ENCODE results near the gene FBXL7.

Gene FBXL7

DNA sequence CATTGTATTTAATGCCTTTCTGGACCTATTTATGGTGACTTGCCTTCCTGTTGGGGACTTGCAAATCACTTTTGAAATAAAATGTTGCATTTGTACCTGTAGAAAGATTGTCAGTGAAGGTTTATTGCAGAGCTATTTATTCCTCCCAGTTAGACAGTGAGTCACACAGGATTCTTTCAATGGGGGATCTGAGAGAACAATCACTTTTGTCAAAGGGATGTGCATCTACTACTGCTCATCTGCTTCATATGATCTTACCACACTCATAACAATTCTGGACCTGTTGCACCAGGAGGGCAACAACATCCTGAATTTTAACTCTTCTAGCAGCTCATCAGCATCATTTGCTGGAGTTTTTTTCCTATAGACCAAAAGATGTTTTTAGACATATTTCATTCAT is 66.8 kb downstream of the FBXL7 start:
- H3K4me3 ChIP-seq (ENCODE audit: low read depth, low read length): no peak overlapping the region
- DNase-seq (ENCODE audit: low read depth): no peak
- TF ChIP-seq, protein P1, sequence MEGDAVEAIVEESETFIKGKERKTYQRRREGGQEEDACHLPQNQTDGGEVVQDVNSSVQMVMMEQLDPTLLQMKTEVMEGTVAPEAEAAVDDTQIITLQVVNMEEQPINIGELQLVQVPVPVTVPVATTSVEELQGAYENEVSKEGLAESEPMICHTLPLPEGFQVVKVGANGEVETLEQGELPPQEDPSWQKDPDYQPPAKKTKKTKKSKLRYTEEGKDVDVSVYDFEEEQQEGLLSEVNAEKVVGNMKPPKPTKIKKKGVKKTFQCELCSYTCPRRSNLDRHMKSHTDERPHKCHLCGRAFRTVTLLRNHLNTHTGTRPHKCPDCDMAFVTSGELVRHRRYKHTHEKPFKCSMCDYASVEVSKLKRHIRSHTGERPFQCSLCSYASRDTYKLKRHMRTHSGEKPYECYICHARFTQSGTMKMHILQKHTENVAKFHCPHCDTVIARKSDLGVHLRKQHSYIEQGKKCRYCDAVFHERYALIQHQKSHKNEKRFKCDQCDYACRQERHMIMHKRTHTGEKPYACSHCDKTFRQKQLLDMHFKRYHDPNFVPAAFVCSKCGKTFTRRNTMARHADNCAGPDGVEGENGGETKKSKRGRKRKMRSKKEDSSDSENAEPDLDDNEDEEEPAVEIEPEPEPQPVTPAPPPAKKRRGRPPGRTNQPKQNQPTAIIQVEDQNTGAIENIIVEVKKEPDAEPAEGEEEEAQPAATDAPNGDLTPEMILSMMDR (IDR thresholded peaks at IDR 0.05; ENCODE audit: insufficient read depth, low read depth, low read length, missing control alignments): no peak

DNA sequence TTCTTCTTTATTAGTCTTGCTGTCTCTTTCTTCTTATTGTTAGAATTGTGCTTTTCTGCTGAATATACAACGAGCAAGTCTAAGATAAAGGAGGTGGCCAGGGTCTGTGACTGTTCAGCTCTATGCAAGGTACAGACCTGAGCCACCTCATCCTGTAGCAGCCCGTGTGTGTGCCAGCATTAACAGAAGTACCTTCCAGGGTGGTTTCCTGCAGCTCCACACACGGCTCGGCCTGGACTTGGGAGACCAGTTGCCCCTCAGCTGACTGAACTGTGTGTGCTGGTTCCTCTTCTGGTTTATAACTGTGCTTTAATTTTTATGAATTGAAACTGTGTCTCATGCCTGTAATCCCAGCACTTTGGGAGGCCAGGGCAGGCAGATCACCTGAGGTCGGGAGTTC is 70.5 kb downstream of the FBXL7 start:
- no peak for DNase-seq (ENCODE audit: low read depth)
- TF ChIP-seq, protein P1 (IDR thresholded peaks at IDR 0.05; ENCODE audit: insufficient read depth, low read depth, low read length, missing control alignments): no peak
- H3K4me3 ChIP-seq (ENCODE audit: low read depth, low read length): no peak overlapping the region

DNA sequence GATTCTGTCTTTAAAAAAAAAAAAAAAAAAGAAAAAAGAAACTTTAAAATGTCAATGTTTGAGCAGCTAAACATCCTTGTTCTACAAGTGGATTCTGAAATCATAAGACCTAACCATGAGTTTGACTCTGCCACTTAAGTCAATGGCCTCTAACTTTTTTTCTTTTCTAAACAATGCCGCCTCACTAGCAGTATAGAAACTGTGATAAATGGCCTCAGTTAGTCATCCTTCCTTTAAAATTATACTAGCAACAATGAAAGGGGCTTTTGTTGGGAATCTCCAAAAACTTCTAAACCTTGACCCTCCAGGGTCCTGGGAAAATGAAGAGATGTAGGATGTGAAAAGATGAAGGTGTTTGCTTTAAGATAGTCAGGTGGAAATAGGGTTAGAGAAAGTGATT is 71.1 kb downstream of the FBXL7 start:
- no peak overlapping the region for H3K4me3 ChIP-seq (ENCODE audit: low read depth, low read length)
- no peak for DNase-seq (ENCODE audit: low read depth)
- TF ChIP-seq, protein P1 (IDR thresholded peaks at IDR 0.05; ENCODE audit: insufficient read depth, low read depth, low read length, missing control alignments): no peak

DNA sequence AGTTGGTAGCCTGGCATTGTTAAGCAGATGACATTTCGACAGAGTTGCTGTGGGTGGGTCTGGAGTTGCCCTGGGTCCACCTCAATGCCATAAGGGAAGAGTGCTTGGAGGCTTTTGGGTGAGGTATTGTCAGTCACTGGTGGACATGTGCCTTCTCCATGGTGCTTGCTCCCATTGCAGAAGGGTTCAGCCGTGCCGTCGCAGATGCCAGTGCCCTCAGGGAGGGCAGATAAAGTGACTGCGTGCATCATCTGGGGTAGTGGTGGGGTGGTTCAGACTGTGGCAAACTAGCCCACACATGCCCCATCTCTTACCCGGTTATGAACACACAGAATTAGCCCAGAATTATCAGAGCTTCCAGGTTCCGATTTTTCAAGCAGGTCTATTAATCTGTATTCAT is 71.6 kb downstream of the FBXL7 start:
- TF ChIP-seq, protein P1 (IDR thresholded peaks at IDR 0.05; ENCODE audit: insufficient read depth, low read depth, low read length, missing control alignments): no peak
- no peak overlapping the region for H3K4me3 ChIP-seq (ENCODE audit: low read depth, low read length)
- DNase-seq (ENCODE audit: low read depth): no peak

DNA sequence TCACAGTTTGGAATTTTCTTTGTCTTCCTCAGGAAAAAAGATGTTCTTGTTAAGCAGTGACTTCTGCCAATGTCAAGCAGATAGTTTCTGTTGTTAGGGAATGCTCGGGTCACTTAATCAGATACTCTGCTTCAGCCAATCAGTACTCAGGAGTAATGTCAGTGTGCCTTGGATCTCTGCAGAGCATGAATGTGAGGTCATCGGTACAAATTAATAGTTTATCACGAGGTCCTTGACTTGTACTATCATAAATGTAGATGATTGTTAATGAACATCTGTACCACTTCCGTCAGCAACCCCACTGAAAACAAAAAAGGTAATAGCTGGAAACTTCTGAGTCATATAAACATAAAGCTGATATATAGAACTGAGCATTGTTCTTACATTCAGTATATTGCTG is 73.6 kb downstream of the FBXL7 start:
- H3K4me3 ChIP-seq (ENCODE audit: low read depth, low read length): no peak overlapping the region
- TF ChIP-seq, protein P1 (IDR thresholded peaks at IDR 0.05; ENCODE audit: insufficient read depth, low read depth, low read length, missing control alignments): no peak
- DNase-seq (ENCODE audit: low read depth): no peak

DNA sequence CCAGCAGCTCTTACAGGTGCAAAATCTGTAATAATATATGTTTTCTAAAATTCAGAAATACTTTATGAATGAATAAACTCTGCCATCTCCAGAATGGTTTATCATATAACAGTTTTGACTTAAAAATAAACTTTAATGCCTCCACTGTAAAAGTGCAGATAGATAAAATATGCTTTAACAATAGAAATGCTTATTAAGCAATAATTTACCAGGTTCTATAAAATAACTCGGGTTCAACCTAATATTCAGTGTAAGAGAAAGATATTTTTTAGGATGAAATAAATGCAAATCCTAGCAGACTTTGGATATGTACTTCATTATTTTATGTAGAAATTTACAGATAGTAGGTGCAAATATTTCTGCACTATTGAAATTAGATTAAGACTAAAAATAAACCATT is 74.1 kb downstream of the FBXL7 start:
- no peak for DNase-seq (ENCODE audit: low read depth)
- no peak overlapping the region for H3K4me3 ChIP-seq (ENCODE audit: low read depth, low read length)
- TF ChIP-seq, protein P1 (IDR thresholded peaks at IDR 0.05; ENCODE audit: insufficient read depth, low read depth, low read length, missing control alignments): no peak

DNA sequence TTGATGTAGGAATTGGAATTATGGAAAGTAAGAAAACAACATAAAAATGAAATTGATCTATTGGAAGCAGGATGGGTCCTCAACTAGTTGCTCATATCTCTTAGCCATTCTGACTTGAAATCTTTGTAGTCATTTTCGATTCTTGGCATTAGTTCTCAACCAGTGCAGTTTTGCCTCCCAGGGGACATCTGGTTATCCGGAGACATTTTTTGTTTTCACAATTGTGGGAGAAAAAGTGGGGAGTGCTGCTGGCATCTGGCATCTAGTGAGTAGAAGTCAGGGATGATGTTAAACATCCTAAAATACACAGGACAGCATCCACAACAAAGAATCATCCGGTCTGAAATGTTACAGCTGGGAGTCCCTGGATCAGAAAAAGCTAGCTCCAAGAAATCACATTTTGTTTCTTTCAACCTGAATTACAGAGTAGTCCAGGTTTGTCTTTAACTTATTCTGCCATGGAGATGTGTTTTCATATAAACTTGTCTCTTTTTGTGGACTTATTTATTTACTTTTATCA is 74.9 kb downstream of the FBXL7 start:
- no peak overlapping the region for H3K4me3 ChIP-seq (ENCODE audit: low read depth, low read length)
- DNase-seq (ENCODE audit: low read depth): no peak
- TF ChIP-seq, protein P1 (IDR thresholded peaks at IDR 0.05; ENCODE audit: insufficient read depth, low read depth, low read length, missing control alignments): no peak

Measured in GM12865 (cell line).